Measurements from ENCODE around the gene ZCCHC13.
"Not testable (repeated sequence)": the region's sequence is repeated elsewhere in the genome, so short reads cannot be mapped to it uniquely, and the experiment has no call there.

ZCCHC13 gene

DNA sequence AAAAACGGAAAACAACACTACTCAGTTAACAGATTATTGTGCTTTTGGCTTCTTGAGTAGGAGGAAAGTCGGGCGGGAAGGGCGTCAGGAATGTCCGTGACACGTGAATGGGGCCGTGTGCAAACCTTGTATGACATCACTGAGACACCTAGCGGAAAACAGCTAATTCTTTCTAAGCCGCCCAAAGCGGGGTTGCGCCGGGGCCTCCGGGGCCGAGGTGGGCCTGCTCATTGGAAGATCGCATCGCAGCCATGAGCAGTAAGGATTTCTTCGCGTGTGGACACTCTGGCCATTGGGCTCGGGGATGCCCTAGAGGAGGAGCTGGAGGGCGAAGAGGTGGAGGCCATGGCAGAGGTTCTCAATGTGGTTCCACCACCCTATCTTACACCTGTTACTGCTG lies at the start of gene ZCCHC13:
Gene ZCCHC13 (plus strand): TSS at position 165 of the 400 bp plus-strand sequence. CDS start 87 bp downstream, at position 252.
- DNase-seq: no peak

DNA sequence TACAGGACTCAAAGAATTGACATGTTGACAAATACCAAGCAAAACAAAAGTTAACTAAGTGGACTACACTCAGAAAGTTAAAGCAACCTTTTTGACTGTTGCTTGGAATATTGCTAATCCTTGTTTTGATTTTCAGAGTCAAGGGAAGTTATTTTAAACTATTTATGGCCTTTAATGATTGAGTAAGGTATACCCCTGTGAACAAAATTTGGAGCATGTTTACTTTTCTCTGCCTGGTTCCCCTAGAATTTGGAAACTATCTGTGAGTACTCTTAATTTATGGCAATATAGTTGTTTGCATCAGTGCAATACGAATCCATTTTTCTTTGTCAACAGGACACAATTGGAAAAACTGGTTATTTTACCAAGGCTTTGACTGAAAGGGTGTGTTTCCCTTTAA lies 45.9 kb upstream of the ZCCHC13 start:
- DNase-seq: not testable (repeated sequence)

- DNase-seq: no peak
These were observed 44.0 kb upstream of the ZCCHC13 start for GRCh38 chrX:74259885-74260491.

DNA sequence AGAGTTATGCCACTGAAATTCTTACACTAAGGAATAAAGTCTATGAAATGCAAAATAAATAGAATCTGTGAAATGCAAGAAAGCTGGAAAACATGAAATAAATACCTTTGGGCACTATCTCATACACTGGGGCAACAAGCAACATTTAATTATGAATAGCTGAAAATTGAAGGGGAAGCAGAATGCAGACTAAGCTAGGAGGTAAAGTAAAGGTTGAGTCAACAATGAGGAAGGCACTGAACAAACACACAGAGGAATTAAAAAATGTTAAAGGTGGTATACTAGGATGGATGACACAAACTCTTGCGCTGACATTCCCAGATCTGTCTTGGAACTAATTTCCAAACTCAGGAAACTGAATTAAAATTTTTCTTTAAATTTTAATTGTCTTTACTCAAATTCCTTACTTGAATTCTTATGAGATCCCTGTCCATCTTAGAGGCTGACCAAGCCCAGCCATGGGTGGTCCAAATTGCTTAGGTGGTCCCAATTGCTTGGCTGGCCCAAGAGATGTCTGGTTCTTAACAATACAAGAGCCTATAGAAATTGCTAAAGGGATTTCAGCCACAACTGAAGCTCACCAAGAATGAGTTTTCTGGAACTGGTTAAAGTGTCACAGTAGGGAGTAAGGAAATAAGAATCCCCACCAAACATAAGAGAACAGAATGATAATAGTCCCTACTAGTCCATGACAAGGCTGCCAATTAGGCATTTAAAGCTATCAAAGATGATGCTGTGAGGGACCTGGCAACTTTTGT lies 41.3 kb upstream of the ZCCHC13 start:
- DNase-seq: no peak

- no peak for DNase-seq
These were observed 33.6 kb upstream of the ZCCHC13 start for GRCh38 chrX:74270393-74270792.

GRCh38 chrX:74272230-74272629 lies 31.8 kb upstream of the ZCCHC13 start:
- no peak for DNase-seq

DNA sequence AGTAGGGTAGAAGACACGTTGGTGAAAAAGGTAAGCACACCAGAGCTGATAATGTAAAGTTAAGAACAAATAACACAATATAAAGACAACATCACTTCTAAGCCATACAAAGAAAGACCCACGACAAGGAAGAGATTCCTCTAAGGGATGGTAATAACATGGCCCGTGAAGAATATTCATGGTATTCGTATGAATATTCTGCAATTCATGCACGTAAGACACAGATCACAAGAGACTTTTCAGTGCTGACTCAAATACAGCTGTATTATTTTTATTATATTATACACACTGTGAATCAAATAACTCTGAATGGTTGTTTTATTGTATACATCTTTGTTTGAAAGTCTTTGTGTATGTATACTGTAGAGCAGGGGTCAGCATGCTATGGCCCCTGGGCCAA lies 29.5 kb upstream of the ZCCHC13 start:
- no peak for DNase-seq

- DNase-seq: no peak
These were observed 26.7 kb upstream of the ZCCHC13 start for GRCh38 chrX:74277320-74277719.

- DNase-seq: no peak
These were observed 26.1 kb upstream of the ZCCHC13 start for GRCh38 chrX:74277846-74278245.

- DNase-seq: no peak
These were observed 23.2 kb upstream of the ZCCHC13 start for GRCh38 chrX:74280759-74281158.

DNA sequence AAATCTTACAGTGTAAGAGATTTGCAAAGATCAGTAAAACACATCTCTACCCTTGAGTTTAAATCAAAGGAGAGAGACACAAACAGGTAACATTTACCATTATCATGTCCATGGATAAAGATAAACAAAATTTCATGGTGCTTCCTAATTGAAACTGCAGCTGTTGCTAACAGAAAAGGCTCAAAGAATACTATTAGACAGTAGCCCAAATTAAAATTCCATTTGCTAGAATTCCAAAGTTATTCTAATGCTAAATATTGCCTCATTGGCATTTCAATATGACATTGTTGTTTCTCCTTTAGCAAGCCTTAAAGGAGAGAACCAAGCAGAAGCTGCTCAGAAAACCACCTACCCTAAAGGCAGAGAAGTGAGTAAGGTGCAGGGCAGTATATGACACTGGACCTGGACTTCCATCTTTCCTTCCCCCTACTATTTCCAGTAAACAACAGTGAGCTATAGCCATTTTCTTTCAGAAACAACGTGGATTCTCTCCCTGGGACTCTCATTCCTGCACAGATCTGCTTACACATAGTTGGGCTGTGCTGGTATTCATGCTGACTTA lies 19.5 kb upstream of the ZCCHC13 start:
- no peak for DNase-seq

GRCh38 chrX:74286950-74287740 lies 16.8 kb upstream of the ZCCHC13 start:
- no peak for DNase-seq

DNA sequence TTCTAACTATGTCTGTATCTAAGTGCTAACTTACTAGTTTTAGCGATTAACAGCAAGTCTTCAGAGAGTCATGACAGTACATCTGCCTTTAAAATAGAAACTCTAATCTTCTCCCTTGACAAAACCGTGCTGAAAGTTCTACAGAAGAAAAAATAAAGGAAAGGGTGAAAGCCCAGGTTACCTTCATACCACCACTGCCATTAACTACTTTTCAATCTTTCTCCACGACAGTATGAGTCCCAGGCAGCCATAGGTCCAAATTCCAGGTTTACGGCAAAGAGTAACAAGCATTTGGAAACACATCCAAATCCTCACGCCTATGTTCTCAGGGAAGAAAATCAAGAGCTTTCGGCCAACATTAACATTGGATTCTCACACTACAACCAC lies 12.4 kb upstream of the ZCCHC13 start:
- DNase-seq: peak; percentile 55

GRCh38 chrX:74291964-74292807 lies 11.8 kb upstream of the ZCCHC13 start:
- DNase-seq: peak; percentile 87

DNA sequence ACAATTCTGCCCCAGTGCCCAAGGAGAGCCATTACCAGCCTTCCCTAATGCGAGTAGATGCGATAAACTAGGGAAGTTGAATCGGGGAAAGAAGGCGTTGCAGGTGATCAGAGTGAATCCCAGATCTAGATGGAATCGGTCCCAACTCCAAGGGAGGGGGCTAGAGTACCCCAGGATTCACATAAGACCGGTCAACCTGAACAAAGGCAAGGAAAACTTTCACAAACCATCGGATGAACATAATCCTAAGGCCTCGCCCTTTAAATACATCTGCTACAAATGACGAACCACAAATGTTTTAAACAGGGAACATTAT lies 11.2 kb upstream of the ZCCHC13 start:
- DNase-seq: no peak

- DNase-seq: peak; percentile 64
These were observed 10.5 kb upstream of the ZCCHC13 start for GRCh38 chrX:74293343-74293946.

DNA sequence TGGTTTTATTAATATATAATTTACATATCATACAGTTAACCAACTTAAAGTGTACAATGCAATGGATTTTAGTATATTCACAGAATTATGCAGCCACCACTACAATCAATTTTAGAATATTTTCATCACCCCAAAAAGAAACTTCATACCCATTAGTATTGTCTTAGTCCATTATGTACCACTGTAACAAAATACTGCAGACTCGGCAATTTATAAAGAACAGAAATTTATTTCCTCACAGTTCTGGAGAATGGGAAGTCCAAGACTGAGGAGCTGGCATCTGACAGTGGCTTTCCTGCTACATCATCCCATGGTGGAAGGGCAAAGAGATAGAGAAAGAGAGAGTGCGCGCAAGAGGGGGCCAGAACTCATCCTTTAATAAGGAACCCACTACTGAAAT lies 8.9 kb upstream of the ZCCHC13 start:
- DNase-seq: no peak

DNA sequence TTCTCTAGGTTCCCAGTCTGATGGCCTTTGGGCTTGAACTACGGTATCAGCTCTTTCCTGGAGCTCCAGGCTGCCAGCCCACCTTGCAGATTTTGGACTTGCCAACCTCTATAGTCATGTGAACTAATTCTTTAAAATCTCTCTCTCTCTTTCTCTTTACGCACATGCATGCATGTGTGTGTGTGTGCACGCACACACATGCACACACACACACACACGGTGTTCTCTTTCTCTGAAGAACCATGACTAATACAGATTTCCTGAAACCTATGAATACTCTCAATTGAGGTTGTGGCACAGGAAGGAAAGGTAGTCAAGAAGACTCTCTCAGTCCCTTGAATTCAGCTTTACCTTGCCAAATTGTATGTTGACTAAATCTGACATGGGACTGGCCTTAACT lies 6.2 kb upstream of the ZCCHC13 start:
- DNase-seq: no peak

GRCh38 chrX:74300869-74301268 lies 3.1 kb upstream of the ZCCHC13 start:
- DNase-seq: no peak

DNA sequence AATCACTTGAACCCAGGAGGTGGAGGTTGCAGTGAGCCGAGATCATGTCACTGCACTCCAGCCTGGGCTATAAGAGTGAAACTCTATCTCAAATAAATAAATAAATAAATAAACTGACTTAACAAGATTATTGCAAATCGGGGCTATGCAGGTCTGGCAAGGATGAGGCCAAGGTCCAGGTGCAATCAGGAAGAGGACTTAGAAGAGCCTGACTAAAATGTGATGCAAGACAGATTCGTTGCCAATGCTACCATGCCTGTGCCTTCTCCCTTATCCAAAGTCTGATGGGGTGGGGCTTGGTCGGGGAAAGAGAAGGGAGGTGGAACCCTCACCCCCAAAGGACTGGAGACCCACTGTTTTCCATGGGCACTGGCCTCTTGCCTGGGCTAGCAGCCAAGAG lies 14.7 kb downstream of the ZCCHC13 start:
- DNase-seq: no peak

- DNase-seq: not testable (repeated sequence)
These were observed 15.3 kb downstream of the ZCCHC13 start for GRCh38 chrX:74319321-74319720.

DNA sequence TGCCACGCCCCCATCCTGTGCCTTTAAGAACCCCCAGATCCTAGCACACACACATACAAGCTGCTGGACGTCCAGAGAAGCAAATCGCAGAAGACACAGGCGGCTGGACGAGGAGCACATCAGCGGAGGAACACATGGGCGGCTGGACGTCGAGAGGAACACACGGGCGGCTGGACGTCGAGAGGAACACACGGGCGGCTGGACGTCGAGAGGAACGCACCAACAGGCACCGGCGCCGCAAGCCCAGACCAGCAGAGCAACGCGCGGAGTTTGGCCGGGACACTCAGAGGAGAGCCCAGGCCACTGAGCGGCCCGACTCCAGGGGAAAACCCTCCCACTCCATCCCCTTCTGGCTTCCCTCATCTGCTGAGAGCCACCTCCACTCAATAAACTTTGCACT lies 17.2 kb downstream of the ZCCHC13 start:
- DNase-seq: no peak
